Heart left ventricle (tissue), 13 donors: ENCODE results near the gene PLA2G2C.

Experiments used
- CTCF ChIP-seq, 12 donors: fragments of 200-600 bp; sonication (generic) in 4 of 12; IDR thresholded peaks; one replicate each; pipeline versions ENCODE4 v1.5.0 to v1.8.0; 2018 to 2022; ENCODE audit warnings: antibody characterized with exemption in 12 of 12, mild to moderate bottlenecking in 5 of 12
- POLR2A ChIP-seq, 2 donors: fragments of 450-650 bp; IDR thresholded peaks; one replicate each; pipeline ENCODE4 v1.6.1; 2017; ENCODE audit warnings: antibody characterized with exemption in 2 of 2, mild to moderate bottlenecking in 2 of 2, moderate library complexity in 2 of 2
- donor health status: ischemic (EF 13 %, LVEDD 7.1; RV severe dilation, severe dysfunction).
- donor health status: DM: no; HTN: yes; CAD: no.
- donor health status: DM: no; HTN: no; CAD: no.
- donor health status: ischemic (EF 25% LVEDD 6.9; RV normal size, moderate dysfunction).
- donor health status: ischemic (EF 25% LVEDD 5.7; RV mildly dilated, moderate dysfunction).
- donor health status: ischemic (EF 35%, LVEDD 5.7; RV mildly dilated, moderate dysfunction).
- donor health status: nonischemic (EF 11% LVEDD 7.7; RV severe dilation, severe dysfunction).
- donor health status: DM: yes; HTN: yes; CAD: no.
- donor health status: PGD.
- donor health status: ischemic (EF 29% LVEDD 5.4; RV normal size, mild dysfunction).
- donor health status: nonischemic (EF 23%, LVEDD 6.1; RV moderate dilation, normal function).

- no peak for TF ChIP-seq CTCF (IDR thresholded peaks at IDR 0.05)
- TF ChIP-seq POLR2A (IDR thresholded peaks at IDR 0.05), result no peak
Measured at GRCh38 chr1:20183035-20183434, 3.3 kb downstream of the PLA2G2C start.
